NCI-H2029 treated with DMSO at 0.1 percent for 48 hours (cell line): ENCODE measurements around the gene KCNIP2.

Experiments
- DNase-seq: peaks from one replicate; lab custom pipeline; 2025; lab: John Stamatoyannopoulos, UW

KCNIP2 gene

GRCh38 chr10:101851411-101852116, 8.0 kb upstream of the KCNIP2 start:
- DNase-seq: no peak

DNA sequence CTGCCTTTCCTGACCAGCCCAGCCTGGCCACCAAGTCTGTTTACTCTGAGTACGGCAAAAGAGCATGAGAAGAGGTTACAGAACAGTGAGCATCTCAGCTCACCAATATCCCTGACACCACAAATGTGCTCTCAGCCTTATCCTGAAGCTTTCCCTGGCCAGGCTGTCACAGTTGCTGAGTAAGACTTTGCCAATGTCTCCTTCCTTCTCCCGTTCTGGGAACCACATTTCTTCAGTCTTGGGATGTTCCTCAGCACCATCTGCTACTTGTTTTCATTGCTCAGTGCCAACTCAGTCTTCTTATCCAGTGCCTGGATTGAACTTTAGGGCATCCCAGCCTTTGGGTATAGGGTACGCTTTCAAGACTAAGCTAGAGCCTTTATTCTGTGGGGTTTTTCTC, 7.1 kb upstream of the KCNIP2 start:
- no peak for DNase-seq

- no peak for DNase-seq
These were observed 5.3 kb upstream of the KCNIP2 start for GRCh38 chr10:101848894-101849351.

DNA sequence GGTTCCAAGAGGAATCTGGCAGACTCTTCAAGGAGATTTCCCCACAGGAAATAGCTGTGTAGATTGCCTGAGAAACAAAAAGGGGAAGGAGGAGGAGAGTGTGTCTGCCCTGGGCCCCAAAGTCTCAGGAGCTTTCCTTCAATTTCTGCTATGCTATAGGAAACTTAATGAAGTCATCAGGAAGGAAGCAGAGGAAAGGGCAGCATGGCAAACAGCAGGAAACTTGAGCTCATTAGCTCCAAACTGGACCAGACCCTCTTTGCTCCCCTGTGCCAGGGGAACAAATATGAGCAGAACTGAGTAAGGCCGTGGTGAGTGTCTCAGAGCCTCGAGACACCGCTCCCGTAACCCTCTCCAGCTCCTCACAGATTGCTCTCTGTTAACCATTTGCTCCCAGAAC, 4.8 kb upstream of the KCNIP2 start:
- no peak for DNase-seq

- DNase-seq: no peak
These were observed 2.3 kb upstream of the KCNIP2 start for GRCh38 chr10:101845893-101846292.

GRCh38 chr10:101841826-101842225, 1.8 kb downstream of the KCNIP2 start:
- no peak for DNase-seq

DNA sequence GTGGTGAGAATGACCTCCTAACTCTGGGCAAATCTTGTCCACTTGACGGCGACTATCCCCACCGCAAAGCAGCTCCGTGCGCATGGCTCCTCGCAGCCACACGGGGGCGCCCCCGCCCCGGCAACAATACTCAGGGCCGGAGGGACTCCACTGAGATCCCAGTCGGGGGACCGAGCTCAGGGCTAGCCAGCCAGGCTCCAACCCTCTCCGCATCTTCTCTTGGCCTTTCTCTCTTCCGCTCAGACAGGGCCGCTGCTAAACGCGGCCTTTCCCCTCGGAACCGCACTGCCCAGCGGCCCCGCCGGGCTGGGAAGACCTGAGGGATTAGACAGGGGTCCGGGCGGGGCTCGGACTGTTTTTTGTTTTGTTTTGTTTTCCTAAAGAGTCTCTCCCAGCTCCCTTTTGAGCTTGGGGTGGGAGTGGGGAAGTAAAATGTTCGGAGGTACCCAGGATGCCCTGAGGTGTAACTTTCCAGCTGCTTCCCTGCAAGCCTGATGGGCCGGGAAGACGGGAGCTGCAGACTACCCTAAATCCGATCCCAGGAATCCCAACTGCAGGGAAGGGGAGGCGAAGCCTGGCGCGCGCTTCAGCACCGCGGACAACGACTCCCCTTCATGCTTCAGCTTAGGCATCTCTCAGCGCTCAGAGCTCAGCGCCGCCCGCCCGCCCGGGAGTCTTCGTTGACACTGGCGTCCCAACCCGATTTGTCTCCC, 2.7 kb downstream of the KCNIP2 start:
- DNase-seq: no peak

GRCh38 chr10:101840102-101840684, 3.4 kb downstream of the KCNIP2 start:
- no peak for DNase-seq

GRCh38 chr10:101839416-101840063, 4.1 kb downstream of the KCNIP2 start:
- no peak for DNase-seq

DNA sequence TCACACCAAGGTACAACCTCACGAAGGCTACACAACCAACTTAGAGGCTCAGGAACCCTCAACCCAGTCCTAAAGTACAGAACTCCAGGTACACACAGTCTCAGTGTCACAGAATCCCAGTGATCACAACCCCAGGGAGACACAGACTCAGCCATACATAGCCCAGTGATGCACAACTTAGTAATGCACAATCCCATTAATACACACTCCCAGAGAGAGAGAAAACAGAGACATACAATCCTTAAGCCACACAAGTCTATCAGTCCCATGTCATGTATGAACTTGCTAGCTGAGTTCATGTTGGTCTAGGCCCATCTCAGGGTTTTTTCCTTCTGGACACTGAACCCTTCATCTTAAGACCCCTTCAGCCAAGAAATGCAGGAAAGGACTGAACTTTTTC, 4.6 kb downstream of the KCNIP2 start:
- DNase-seq: no peak

DNA sequence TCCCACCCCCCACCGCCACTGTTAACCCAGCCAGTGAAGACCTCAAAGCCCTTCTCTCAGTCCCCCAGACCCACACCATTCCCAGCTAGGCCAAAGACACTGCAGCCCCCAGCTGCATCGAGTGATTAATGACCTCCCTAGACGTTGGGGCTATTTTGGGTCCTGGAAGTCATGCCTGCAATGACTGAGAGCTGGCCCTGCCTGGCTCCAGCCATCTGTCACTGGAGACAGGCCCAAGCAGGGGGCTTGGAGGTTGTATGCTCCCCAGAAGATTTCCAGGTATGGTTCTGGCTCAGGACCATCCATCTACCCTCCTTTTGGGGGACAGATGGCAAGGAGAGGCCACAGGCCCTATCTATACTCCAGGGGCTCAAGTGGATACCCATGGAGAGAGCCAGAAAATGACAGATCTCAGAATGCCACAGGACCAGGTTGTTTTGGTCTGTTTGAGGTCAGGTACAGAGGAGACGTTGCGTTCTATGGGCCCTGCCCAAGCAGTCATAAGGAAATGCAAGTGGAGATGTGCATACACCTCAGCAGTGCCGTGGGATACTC, 5.1 kb downstream of the KCNIP2 start:
- DNase-seq: no peak

GRCh38 chr10:101837748-101838147, 5.9 kb downstream of the KCNIP2 start:
- no peak for DNase-seq

- DNase-seq: no peak
These were observed 8.2 kb downstream of the KCNIP2 start for GRCh38 chr10:101835362-101835761.

DNA sequence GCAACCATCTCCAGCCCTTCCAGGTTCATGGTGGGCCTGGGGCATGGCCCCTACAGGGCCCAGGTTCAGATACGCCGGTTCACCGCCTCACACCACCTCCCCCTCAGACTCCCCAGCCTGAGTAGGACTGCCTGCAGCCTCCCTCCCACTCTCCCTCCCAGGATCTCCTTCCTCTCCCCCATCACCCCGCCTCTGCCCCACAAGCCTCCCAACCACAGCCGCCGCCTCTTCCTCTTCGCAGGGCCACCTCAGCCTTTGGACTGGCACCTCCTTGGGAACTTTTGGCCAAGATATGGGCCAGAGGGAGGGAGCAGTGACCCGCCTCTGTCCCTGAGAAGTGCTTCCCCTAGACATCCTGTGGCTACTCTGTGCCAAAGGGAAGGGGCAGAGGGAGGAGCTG, 9.3 kb downstream of the KCNIP2 start:
- no peak for DNase-seq

DNA sequence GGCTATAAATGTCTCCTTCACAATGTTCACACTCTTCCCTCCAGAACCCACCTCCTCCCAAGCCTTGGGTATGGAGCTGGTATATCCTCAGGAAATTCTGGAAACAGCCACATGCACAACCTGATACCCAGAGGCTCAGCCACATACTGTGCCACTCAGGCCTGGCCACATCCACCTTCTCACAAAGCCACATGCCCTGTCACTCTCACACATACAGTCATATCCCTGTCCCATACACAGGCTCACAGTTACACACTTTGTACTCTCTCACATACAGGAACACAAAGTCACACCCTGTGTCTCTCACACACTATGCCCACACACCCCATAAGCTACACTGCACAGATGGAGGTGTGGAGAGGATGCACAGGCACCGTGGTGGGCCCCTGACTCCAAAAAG, 10.1 kb downstream of the KCNIP2 start:
- DNase-seq: no peak

- no peak for DNase-seq
These were observed 11.3 kb downstream of the KCNIP2 start for GRCh38 chr10:101832325-101832771.

- DNase-seq: no peak
These were observed 12.3 kb downstream of the KCNIP2 start for GRCh38 chr10:101831169-101831811.

DNA sequence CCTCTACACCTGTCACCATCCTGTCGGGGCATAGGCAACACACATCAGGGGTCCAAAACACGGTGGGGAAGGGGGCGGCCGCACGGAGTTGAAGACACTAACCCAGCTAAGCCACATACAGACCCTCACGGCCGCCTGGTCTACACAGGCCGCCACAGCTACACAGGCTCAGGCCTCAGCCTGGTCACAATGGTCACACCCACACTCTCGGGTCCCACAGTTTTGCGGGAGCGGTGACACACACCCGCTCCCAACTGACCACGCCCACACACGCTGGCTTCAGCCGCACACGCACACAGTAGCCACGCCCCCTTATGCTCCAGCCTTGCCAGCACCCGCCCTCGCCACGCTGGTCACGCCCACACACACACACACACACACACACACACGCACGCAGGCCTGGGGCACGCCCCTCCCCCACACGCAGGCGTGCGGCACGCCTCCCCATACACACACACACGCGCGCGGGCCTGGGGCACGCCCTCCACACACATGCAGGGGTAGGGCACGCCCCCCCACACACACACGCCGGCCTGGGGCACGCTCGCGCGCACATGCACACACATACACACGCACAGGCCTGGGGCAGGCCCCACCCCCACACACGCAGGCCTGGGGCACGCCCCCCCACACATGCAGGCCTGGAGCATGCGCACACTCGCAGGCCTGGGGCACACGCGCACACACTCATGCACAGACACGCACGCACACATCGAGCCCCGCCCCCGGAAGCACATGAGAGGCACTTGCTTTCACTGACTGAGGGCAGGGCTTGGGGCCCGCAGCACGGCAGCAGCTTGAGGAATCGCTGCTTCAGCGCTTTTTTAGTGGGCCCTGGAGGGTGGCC, 13.1 kb downstream of the KCNIP2 start:
- DNase-seq: peak; percentile 39

DNA sequence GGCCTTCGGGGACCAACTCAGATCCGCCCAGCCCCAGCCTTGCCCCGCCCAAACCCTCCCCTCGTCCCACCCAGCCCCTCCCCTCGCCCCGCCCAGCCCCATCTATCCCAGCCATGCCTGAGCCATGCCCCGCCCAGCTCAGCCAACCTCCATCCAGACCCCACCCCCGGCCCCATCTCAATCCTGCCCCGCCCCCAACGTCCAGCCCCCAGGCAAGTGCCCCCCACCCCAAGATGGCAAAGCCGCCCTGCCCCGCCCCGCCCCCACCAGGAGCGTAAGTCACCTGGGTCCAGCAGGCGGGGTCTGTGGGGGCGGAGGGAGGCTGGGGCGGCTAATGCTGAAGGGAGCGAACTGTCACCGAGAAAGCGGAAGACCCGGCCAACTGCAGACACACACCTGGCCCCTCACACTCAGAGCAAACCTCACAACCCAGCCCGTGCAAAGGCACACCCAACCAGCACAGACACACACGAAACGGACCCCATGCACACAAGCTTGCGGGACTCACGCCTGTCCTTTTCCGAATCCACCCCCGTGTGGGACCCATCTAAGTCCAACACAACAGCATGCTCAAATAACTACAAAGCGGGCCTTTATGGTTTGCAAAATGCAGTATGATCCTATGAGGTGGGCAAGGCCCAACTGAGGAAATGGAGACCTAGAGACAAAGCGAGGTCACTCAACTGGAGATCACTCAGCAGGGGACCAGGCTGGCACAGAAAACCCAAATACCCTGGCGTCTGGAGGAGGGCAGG, 13.9 kb downstream of the KCNIP2 start:
- DNase-seq: peak; percentile 8
